GM18519 (cell line): ENCODE measurements around the gene MTHFSD.
"Not testable (repeated sequence)": the region's sequence is repeated elsewhere in the genome, so short reads cannot be mapped to it uniquely, and the experiment has no call there.

Experiments
- ATAC-seq: cut with Tn5 transposase; IDR thresholded peaks from one replicate; pipeline ENCODE4 v1.9.1; 2021; ENCODE audit warnings: mild to moderate bottlenecking, moderate library complexity; ENCODE audit not compliant: unreplicated experiment, low FRiP score

Gene MTHFSD, protein sequence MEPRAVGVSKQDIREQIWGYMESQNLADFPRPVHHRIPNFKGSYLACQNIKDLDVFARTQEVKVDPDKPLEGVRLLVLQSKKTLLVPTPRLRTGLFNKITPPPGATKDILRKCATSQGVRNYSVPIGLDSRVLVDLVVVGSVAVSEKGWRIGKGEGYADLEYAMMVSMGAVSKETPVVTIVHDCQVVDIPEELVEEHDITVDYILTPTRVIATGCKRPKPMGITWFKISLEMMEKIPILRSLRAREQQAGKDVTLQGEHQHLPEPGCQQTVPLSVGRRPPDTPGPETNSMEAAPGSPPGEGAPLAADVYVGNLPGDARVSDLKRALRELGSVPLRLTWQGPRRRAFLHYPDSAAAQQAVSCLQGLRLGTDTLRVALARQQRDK

DNA sequence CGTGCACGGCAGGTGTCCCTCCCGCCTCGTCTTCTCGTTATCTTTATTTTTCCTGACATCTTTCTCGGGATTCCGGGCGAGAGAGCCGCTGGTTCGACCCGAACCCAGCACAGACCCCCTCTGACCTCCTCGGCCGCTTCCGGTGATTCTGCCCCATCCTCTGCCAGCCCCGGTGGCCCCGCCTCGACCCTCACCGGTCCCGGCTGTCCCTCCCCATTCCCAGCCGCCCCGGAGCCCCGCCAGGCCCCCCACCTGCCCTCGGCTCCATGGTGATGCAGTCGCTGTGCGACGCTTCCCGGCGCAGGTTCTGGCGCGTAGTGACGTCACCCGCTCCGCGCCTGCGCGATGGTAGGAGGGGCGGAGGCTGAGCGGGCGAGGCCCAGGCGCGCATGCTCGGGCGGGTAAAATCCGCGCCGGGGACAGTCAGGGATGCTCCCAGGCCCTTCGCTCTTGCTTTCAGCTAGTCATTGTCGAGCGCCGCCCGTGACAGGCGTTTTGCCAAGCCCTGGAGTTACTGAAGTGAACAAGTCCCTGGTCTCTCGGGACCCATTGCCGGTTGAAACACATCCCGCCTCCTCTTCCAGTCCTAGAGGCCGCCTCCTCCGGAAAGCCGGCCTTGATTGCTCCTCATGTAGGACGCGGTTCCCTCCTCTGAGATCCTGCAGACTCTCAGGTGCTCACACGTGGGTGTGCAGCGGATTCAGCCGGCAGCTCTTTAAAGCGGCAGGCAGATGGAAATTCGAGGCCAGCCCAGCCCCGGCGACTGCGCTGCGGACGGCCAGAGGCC, at the start of gene MTHFSD:
Gene MTHFSD, minus strand, starts transcription at position 319 of the 787 bp plus-strand sequence. Its CDS starts 51 bp downstream, at position 268.
- peak; percentile 63 for ATAC-seq

DNA sequence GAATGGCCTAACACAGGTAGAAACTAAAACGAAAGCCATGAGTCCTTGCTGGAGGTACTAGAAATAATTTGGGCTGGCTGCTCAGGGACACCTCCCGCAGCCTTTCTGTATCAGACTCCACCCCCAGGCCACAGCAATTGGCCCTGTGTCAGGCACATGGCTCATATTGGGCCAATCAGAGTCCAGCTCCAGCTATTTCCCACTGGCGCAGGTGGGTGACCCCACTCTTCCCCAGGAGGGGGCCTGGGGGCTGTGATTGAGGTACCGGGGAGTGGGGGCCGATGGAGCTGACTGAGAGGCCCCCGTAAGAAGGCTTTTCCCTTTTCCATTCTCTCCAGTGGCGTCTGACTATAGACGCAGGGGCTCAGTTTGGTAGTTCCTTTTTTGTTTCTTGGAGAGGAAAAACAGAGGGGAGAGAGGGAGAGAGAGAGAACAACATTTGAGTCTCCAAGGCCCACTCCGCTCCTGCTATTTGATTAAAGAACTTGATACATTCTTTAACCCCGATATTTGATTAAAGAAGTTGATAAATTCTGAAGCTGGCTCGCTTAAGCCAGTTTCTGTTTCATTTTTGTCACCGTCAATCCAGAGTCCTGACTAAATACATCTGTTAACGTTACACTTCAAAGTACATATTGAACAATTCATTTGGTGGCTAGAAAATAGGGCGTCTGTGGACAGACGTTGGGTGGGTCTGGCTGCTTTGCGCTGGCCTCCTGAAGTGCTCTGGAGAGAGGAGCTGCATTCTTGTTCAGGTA, 49.6 kb upstream of the MTHFSD start:
- no peak for ATAC-seq

DNA sequence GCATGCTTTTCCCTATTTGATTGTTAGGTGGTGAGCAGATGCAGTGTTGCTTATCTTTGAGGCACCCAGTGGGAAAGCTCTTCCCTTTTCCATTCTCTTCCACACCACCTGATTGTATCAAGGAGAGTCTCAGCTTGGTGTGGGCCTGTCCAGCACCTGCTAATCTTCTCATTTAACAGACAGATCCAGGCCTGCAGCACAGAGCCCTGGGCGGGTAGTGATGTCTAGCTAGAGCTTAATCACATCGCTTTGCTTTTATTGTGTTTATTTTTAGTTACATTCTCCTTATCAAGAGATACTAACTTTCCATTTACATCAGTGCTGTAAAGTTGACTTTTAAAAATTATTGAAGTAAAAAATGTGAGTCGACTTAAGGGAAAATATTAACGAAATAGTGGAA, 47.5 kb upstream of the MTHFSD start:
- no peak for ATAC-seq

DNA sequence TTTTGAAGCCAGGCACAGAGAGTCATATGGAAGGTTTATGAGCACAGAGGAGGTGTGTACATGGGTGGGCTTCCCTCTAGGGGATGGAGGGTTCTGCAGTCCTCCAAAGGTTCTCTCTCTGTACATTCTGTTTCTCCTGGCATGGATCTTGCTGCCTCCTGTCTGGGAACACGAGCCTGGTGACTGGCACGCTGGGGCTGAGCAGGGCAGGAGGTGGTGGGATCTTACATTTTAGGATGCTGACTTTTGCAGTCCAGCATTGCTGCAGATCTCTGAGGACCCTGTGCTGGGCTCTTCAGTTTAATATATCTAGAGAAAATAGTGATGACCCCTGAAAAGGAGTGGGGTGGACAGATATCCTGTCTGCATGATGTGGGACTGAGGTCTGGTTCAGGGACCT, 46.3 kb upstream of the MTHFSD start:
- ATAC-seq = no peak

DNA sequence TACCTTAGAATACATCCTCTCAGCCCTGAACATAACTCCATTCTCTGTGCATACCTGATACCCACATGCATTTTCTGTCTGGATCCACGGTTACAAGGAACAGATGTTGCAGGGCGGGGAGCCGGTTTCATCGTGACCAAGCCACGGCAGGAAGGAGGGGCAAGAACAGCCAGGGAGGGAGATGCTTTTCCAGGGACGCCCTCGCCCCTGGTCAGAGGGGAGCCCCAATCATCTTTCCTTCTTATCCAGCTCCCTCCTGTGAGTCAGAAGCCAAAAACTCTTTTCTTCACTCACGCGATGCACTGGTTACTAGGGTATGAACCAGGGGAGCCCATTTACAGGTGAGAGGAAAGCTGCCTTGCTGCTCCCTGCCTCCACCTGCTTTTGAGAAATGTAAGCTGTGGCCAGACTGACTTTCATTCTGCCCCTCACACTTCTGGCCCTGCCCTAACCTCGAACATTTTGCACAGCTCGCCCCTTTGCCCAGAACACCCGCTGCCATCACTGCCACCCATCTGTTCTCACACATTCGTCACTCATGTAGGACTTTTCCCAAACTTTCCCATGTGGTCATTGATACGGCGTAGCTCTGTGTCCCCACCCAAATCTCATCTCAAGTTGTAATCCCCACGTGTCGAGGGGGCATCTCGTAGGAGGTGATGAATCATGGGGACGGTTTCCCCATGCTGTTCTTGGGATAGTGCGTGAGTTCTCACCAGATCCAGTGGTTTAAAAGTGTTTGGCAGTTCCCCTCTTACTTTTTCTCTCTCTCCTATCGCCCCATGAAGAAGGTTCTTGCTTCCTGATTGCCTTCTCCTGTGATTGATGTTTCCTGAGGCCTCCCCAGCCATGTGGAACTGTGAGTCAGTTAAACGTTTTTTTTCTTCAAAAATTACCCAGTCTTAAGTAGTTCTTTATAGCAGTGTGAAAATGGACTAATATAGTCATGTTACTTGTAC, 43.9 kb upstream of the MTHFSD start:
- ATAC-seq = no peak

DNA sequence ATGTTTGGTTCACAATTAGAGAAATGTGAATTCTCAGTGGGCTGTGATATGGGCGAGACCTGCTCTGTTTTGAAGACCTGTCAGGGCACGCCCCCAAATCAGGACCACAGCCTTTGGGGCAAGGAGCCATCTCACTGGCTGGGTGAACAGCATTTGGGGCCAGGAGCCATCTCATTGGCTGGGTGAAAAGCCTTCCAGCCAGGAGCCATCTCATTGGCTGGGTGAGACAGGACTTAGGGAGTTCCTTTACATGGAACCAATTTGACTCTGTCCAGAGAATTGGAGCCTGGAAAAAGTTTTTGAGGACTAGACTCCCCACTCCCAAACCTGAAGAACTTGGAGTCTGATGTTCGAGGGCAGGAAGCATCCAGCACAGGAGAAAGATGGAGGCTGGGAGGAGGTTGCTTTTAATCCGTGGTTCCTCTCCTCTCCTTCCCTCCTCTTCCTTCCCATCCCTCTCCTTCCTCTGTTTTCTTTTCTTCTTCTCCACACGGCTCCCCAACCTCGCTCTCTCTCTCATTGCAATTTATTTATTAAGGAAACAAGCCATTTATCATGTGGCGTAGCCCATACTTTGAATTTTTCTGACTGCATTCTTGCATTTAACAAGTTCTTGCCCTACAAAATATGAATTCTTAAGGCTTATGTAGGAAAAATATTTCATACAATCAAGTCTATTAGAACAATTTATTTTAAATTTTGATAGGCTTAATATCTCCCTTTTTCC, 43.0 kb upstream of the MTHFSD start:
- no peak for ATAC-seq

DNA sequence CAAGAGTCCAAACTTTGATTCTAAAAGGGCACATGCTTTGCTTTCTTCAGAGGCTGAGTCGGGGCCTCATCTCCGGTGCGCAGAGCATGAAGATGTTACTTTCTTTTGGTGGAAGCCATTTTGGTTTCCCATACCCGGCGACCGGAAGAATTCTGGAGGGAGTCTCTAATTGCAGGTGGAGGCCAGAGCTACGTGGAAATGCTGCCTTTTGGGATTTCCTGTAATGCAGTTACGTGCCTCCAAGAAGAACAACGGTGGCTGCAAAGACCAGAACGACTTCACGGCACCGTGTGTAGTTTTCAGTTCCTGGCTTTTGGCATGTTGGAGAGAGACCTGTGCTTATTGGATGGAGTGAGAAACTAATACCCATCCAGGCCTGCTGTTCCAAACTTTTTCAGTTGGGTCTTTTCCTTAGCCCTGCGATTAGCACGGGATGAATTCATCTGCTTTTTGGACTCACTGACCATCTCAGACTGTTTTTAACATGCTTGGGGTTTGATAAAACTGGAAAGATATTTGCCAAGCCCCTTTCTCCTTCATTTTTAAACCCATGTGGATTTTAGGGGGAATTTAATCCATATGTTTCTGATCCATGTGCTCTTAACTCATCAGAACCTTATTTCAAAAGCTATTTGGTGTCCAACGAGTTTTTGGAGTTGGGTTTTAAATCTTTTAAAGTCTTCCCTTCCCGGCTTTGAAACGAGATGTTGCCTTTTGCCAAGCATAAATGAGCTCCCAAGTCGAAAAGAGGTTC, 42.3 kb upstream of the MTHFSD start:
- ATAC-seq = no peak

DNA sequence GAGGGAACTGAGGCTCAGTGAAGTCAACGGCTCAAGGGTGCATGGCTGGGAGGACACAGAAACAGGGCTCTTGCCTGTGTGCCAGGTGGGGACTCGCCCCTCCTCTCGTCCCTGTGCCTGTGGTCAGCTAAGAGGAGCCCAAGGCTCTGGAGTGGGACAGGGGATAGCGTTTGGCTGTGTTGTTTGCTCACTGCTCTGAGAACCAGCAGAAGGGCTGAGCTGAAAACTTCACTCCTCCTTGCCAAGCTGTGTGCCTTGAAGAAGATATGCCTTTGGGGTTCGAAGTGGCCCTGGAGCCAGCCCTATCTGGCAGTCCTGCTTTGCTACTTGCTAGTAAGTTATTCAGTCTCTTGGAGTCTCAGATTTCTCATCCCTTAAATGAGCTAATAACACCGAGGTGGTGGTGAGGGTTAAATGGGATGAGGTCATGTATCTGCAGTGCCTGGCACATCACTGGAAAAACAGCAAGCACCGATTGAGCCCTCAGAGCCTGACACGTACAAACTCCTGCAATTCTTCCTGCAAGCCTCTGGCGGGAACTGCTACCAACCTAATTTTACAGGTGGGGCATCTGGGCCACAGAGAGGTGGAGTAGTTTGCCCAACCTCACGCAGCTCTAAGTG, 41.1 kb upstream of the MTHFSD start:
- ATAC-seq = no peak

DNA sequence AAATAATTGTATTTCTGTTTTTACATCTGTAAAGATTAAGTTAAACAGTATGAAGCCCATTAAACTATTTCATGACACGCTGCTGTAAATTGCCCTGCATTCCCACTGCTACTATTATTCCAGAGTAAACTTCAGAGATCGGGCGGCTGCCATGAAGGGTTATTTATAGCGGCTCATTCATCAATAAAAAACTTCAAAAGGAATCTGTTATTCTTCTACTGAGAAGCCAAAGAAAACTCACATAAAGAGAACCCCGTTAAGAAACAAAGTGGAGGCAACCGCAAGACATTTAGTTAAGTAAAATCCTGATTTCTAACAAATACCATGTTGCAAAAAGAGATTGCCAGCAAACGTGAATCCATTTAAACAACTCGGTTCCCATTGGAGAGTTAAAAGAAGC, 39.7 kb upstream of the MTHFSD start:
- no peak for ATAC-seq

DNA sequence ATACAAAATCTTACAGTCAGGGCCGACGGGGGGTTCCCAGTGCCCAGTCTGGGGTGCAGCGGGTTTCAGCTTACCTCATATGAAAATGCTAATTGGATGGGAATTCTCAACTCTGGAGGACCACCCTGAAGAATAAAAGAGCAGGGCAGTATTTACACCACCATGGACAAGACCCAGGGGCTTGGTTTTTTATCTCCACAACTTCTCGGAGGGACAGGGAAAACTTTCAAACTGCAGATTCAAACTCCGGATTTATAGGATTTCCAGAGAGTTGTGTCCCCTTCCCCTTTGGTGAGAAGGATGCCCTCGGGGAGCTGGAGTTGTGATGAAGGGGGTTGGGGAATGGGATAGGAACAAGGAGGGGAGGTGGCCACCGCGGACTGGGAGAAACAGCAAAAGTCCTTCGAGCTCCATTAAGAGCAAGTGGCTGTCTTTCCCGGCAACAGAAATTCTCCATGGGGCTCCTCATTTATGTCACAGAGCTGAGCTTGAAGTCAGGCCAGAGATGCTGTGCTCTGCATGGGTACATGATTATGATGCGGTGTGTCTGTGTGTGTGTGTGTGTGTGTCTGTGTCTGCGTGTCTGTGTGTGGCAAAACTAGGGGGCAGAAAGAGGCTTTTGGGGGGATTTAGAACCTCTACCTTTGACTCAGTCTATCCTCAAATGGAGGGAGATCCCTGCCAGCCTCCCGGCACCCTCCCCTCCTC, 39.0 kb upstream of the MTHFSD start:
- no peak for ATAC-seq

DNA sequence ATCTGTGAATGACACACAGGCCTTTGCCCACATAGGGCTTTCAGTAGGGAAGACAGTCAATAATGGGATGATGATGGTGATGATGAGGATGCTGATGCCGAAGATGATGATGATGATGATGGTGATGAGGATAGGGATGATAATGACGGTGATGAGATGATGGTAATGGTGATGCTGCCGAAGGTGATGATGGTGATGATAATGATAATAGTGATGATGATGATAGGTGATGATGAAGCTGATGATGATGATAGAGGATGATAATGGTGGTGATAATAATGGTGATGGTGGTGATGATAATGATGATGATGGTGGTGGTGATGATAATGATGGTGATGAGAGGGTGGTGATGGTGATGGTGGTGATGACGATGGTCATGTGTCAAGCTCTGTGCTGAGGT, 36.2 kb upstream of the MTHFSD start:
- ATAC-seq = no peak

DNA sequence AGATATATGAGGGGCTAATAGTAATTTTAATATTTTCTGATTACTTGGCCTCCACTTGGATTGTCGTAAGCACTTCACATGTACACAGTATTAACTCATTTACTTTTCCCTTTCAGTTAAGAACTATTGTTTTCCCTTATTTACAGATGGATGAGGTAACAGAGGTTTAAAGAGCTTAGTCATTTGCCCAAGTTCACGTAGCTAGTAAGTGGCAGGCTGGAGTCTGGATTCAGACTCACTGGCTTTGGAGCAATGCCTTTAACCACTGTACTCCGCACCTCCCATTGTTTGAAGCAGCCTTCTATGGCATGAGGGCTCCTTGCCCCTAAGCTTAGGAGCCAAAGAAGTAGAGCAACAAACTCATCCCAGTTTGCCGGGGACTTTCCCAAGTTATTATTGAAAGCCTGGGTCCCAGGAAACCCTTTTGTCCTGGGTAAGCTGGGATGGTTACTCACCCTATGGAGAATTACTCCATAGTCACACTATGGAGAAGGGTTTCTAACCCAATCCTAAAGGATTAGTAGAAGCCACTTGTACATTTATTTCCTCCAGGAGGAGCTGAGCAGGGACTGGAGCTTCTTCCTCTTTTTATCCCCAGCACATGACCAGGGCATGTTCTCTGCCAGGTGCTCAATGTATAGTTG, 35.6 kb upstream of the MTHFSD start:
- ATAC-seq = no peak

DNA sequence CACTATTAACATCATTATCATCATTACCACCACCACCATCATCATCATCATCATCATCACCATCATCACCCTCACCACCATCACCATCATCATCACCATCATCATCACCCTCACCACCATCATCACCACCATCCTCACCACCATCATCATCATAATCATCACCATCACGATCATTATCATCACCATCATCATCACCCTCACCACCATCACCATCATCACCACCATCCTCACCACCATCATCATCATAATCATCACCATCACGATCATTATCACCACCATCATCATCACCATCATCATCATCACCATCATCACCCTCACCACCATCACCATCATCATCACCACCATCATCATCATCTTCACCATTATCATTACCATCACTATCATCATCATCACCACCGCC, 32.9 kb upstream of the MTHFSD start:
- ATAC-seq = not testable (repeated sequence)

DNA sequence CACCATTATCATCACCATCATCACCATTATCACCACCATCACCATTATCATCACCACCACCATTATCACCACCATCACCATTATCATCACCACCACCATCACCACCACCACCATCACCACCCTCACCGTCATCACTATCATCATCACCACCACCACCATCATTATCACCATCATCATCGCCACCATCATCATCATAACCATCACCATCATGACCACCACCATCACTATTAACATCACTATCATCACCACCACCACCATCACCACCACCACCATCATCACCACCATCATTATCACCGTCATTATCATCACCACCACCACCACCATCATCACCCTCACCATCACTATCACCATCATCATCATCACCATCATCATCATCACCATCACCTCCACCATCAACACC, 32.5 kb upstream of the MTHFSD start:
- ATAC-seq = no peak

DNA sequence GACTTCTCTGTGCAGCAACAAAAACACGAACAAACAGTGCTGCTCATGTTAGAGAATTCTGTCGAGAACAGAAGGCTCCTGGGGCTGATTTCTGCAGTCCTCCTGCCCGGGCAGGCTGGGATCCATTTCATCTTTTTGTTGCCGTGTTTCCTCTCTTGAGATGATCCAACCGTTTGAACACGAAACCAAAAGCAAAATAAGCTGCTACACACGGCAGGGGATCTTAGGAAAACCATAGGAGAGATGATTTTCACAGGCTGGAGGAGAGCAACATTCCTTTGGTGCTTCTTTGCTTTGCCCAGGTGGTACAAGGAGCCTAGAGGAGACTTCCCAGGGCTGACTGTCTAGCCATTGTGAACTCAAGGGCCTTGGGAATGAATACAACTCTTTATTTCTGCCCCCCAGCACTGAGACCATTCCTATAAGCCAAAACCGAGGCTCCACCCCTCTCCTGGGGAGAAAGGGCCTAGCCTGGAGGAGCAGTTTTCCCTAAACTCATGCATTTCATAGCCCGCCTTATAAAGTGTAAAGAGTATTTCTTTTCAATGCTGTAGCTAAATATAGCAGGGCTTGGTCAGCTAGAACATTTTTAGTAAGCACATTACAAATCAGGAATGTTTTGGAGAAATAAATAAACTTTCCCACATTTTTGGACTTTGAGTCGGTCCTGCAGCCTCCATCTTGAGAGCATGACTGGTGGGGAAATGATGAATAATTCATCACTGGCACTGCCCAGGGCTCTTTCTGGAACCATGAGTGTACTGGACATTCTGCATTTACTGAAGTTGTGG, 31.0 kb upstream of the MTHFSD start:
- ATAC-seq = no peak
